Liver (tissue), 9 donors: ENCODE data around the gene CTXND1. TPM values are rescaled to one million over a fixed set of nuclear protein-coding genes. Genes with fewer than 3 reads are reported as not detected.
"Not testable (repeated sequence)": the region's sequence is repeated elsewhere in the genome, so short reads cannot be mapped to it uniquely, and the experiment has no call there.

Experiments
- DNase-seq: peaks from one replicate; pipeline ENCODE4 v3.0.0-alpha.2; 2017; ENCODE audit warnings: low spot score
- H3K27ac ChIP-seq, 2 donors: one replicate each; pipeline ENCODE4 v1.7.0; 2013; ENCODE audit warnings: inconsistent platforms in 2 of 2, low read length in 2 of 2, control low read depth in 1 of 2, low read depth in 1 of 2, mild to moderate bottlenecking in 1 of 2
- H3K27me3 ChIP-seq, 4 donors: one replicate each; pipeline versions ENCODE4 v1.6.1 to v1.7.0; 2013; ENCODE audit warnings: low read length in 3 of 4, inconsistent platforms in 1 of 4, mild to moderate bottlenecking in 1 of 4, moderate library complexity in 1 of 4; ENCODE audit not compliant: control insufficient read depth in 4 of 4, insufficient read depth in 4 of 4
- H3K36me3 ChIP-seq, 4 donors: one replicate each; pipeline versions ENCODE4 v1.6.1 to v1.7.0; 2013; ENCODE audit warnings: low read length in 3 of 4, mild to moderate bottlenecking in 3 of 4, low read depth in 1 of 4, moderate library complexity in 1 of 4; ENCODE audit not compliant: control insufficient read depth in 4 of 4, insufficient read depth in 3 of 4
- H3K4me1 ChIP-seq, 4 donors: one replicate each; pipeline versions ENCODE4 v1.6.1 to v1.7.0; 2013; ENCODE audit warnings: low read length in 3 of 4, mild to moderate bottlenecking in 3 of 4, moderate library complexity in 1 of 4; ENCODE audit not compliant: control insufficient read depth in 4 of 4, insufficient read depth in 4 of 4
- H3K4me3 ChIP-seq, 3 donors: one replicate each; pipeline versions ENCODE4 v1.6.1 to v1.7.0; 2013; ENCODE audit warnings: low read length in 3 of 3, control low read depth in 1 of 3, low read depth in 1 of 3, mild to moderate bottlenecking in 1 of 3
- H3K9ac ChIP-seq, 2 donors: one replicate each; pipeline ENCODE4 v1.7.0; 2013; ENCODE audit warnings: low read length in 2 of 2, mild to moderate bottlenecking in 2 of 2, moderate library complexity in 2 of 2, control low read depth in 1 of 2, low read depth in 1 of 2
- H3K9me3 ChIP-seq, 4 donors: one replicate each; pipeline versions ENCODE4 v1.6.1 to v1.7.0; 2013; ENCODE audit warnings: low read length in 3 of 4; ENCODE audit not compliant: control insufficient read depth in 4 of 4
- EGR1 ChIP-seq, 2 donors: IDR thresholded peaks; 2 replicates each; pipeline ENCODE4 v1.6.1; 2016 to 2018; ENCODE audit warnings: antibody characterized with exemption in 2 of 2, low read depth in 2 of 2
- FOXA1 ChIP-seq: IDR thresholded peaks from 2 replicates; pipeline ENCODE4 v1.6.1; 2016; ENCODE audit warnings: antibody characterized with exemption
- FOXA2 ChIP-seq: IDR thresholded peaks from 2 replicates; pipeline ENCODE4 v1.6.1; 2016; ENCODE audit warnings: antibody characterized with exemption
- GABPA ChIP-seq, 2 donors: IDR thresholded peaks in 1 of 2; conservative IDR thresholded peaks in 1 of 2; 2 replicates each; pipeline ENCODE4 v1.6.1; 2016; ENCODE audit warnings: antibody characterized with exemption in 2 of 2, mild to moderate bottlenecking in 1 of 2, moderate library complexity in 1 of 2
- HNF4A ChIP-seq, 2 donors: conservative IDR thresholded peaks; 2 replicates each; pipeline ENCODE4 v1.6.1; 2016; ENCODE audit warnings: antibody characterized with exemption in 2 of 2, mild to moderate bottlenecking in 2 of 2
- HNF4G ChIP-seq: IDR thresholded peaks from 2 replicates; pipeline ENCODE4 v1.6.1; 2016; ENCODE audit warnings: antibody characterized with exemption
- JUND ChIP-seq, 2 donors: IDR thresholded peaks; 2 replicates each; pipeline ENCODE4 v1.6.1; 2016; ENCODE audit warnings: antibody characterized with exemption in 2 of 2
- RXRA ChIP-seq, 2 donors: IDR thresholded peaks; 2 replicates each; pipeline ENCODE4 v1.6.1; 2017 to 2018; ENCODE audit warnings: antibody characterized with exemption in 2 of 2, mild to moderate bottlenecking in 1 of 2
- TAF1 ChIP-seq: conservative IDR thresholded peaks from 2 replicates; pipeline ENCODE4 v1.6.1; 2016; ENCODE audit warnings: antibody characterized with exemption, mild to moderate bottlenecking
- WGBS: extraction: QIAGEN DNeasy Blood & Tissue Kit; methylation state at CpG from one replicate; pipeline ENCODE4 v1.1.7; 2013; 5-methylcytosine and 5-hydroxymethylcytosine counted together
- polyA plus RNA-seq, 2 donors: library from polyadenylated mRNA; stranded (reverse) in 1 of 2; unstranded in 1 of 2; fragments of 200-250 nt in 1 of 2; fragments of >200 nt in 1 of 2; fragmentation: Nextera tagmentation in 1 of 2; extraction: Ambion mirVana in 1 of 2; gene quantifications; one replicate each; pipeline versions ENCODE4 v1.2.1 to v1.2.3, GENCODE V29; 2013 to 2015
- total RNA-seq, 2 donors: library from RNA; depleted of rRNA; stranded (reverse); fragments of >200 nt; gene quantifications; one replicate each; pipeline ENCODE4 v1.2.3, GENCODE V29; 2014
- TF ChIP-seq, protein P1 (sequence below): IDR thresholded peaks from 2 replicates; pipeline ENCODE4 v1.6.1; 2016; ENCODE audit warnings: antibody characterized with exemption
- TF ChIP-seq, protein P2 (sequence below): IDR thresholded peaks from 2 replicates; pipeline ENCODE4 v1.6.1; 2016; ENCODE audit warnings: antibody characterized with exemption
- TF ChIP-seq, protein P3 (sequence below): fragments of 150-350 bp; IDR thresholded peaks from 2 replicates; pipeline ENCODE4 v1.5.1; 2017; ENCODE audit warnings: improper control_type of control experiment, low read depth, low read length; ENCODE audit not compliant: missing input control
- TF ChIP-seq, protein P4 (sequence below): IDR thresholded peaks from 2 replicates; pipeline ENCODE4 v1.6.1; 2016; ENCODE audit warnings: antibody characterized with exemption
- TF ChIP-seq, protein P5 (sequence below): IDR thresholded peaks from 2 replicates; pipeline ENCODE4 v1.6.1; 2016; ENCODE audit warnings: antibody characterized with exemption, mild to moderate bottlenecking
- donor health status: healthy.
- donor health status: healthy.
- donor health status: healthy.
- donor health status: healthy.
- donor health status: healthy.

CTXND1 gene
- total and polyA plus RNA-seq, 4 donors = 2.9 to 4.1 (median 3.1) TPM

DNA sequence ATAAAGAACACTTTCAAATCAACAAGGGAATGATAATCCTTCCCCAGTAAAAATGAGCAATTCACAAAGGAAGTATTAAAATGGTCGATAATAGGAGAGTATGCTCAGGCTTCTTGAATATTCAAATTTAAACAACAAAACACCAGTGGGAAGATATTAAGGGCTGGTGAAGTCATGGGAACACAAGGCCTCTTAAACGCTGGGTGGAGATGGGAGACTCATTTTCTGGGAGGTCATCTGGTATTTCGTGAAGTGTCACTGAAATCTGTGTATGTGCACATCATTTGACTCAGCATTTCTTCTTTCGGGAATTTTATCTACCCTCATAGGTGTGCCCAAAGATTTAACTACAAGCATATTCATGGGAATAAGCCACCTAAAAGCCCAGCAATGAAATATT, 40.1 kb upstream of the CTXND1 start:
- H3K4me1 ChIP-seq = no peaks in the 10 kb centered on the region
- no peak overlapping the region for H3K27ac ChIP-seq
- H3K9me3 ChIP-seq = peaks cover 0 to 3% (median 0%) of the 10 kb centered on the region in 4 donors
- H3K27me3 ChIP-seq = no peaks in the 10 kb centered on the region
- no peak for DNase-seq
- no peak overlapping the region for H3K9ac ChIP-seq
- 60% methylated on average over 4 of the region's 4 CpGs for WGBS
- no peaks in the 10 kb centered on the region for H3K36me3 ChIP-seq
- TF ChIP-seq, protein P1, sequence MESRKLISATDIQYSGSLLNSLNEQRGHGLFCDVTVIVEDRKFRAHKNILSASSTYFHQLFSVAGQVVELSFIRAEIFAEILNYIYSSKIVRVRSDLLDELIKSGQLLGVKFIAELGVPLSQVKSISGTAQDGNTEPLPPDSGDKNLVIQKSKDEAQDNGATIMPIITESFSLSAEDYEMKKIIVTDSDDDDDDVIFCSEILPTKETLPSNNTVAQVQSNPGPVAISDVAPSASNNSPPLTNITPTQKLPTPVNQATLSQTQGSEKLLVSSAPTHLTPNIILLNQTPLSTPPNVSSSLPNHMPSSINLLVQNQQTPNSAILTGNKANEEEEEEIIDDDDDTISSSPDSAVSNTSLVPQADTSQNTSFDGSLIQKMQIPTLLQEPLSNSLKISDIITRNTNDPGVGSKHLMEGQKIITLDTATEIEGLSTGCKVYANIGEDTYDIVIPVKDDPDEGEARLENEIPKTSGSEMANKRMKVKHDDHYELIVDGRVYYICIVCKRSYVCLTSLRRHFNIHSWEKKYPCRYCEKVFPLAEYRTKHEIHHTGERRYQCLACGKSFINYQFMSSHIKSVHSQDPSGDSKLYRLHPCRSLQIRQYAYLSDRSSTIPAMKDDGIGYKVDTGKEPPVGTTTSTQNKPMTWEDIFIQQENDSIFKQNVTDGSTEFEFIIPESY = no peak
- no peak for TF ChIP-seq HNF4A (conservative IDR thresholded peaks at IDR 0.05)
- H3K4me3 ChIP-seq = no peak overlapping the region

DNA sequence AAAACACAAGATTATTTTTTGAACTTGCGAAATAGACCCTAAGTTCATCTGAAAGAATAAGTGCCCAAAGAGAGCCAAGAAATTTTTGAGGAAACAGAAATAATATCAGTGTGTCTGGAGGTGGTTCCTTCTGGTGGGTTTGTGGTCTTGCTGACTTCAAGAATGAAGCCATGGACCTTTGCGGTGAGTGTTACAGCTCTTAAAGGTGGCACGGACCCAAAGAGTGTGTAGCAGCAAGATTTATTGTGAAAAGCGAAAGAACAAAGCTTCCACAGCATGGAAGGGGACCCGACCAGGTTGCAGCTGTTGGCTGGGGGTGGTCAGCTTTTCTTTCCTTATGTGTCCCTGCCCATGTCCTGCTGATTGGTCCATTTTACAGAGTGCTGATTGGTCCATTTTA, 38.9 kb upstream of the CTXND1 start:
- not testable (repeated sequence) for H3K27me3 ChIP-seq, H3K9me3 ChIP-seq, H3K36me3 ChIP-seq, H3K4me1 ChIP-seq, H3K27ac ChIP-seq, H3K9ac ChIP-seq, DNase-seq, H3K4me3 ChIP-seq
- 85% methylated on average over 5 of the region's 5 CpGs for WGBS

DNA sequence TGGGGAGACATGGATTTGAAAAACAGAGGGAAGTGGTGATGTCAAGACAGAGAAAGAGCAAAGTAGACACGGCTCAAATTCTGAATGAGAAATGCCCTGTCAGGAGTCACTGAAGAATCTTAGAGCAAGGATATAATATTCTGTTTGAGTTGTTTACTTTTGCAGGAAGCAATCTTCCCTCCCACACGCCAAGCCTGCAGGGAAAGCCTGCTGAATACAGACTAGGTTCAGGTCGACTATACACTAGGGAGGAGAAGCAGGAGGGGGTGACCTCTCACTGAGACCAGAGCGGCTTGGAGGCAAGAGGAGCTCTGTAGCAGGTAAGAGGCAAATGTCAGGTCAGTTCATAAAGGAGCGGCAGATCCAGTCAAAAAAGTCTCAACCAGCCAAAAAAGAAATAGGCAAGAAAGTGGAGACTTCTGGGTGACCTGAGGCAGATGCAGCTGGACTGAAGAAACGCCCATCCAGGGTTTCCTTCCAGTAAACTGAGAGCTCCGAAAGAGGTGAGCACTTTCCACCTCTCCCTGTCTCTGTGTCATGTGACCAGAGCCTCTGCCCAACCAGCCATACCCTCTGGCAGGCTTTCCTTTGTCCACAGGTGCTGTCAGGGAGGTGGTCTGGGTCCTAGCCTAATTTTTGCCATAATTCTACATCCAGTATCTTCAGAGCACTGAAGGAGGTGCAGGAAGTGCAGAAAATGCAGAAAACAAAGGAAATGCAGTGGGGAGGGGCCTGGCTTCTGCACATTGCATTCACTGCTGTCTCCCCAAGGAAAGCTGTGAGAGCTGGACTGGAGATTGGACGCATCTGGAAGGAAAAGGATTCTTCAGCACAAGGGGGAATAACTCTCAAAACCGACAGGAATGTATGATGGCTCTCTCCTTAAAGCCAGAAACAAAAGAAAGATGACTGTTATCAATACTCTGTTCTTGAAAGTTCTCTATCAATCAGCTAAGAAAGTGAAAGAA, 37.8 kb upstream of the CTXND1 start:
- 54% methylated on average over 9 of the region's 9 CpGs for WGBS
- H3K9me3 ChIP-seq = no peaks in the 10 kb centered on the region
- no peak for DNase-seq
- H3K36me3 ChIP-seq = no peaks in the 10 kb centered on the region
- no peak overlapping the region for H3K9ac ChIP-seq
- TF ChIP-seq JUND (IDR thresholded peaks at IDR 0.05) = no peak
- TF ChIP-seq FOXA2 = no peak
- TF ChIP-seq, protein P2, sequence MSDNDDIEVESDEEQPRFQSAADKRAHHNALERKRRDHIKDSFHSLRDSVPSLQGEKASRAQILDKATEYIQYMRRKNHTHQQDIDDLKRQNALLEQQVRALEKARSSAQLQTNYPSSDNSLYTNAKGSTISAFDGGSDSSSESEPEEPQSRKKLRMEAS = no peak
- TF ChIP-seq, protein P3, sequence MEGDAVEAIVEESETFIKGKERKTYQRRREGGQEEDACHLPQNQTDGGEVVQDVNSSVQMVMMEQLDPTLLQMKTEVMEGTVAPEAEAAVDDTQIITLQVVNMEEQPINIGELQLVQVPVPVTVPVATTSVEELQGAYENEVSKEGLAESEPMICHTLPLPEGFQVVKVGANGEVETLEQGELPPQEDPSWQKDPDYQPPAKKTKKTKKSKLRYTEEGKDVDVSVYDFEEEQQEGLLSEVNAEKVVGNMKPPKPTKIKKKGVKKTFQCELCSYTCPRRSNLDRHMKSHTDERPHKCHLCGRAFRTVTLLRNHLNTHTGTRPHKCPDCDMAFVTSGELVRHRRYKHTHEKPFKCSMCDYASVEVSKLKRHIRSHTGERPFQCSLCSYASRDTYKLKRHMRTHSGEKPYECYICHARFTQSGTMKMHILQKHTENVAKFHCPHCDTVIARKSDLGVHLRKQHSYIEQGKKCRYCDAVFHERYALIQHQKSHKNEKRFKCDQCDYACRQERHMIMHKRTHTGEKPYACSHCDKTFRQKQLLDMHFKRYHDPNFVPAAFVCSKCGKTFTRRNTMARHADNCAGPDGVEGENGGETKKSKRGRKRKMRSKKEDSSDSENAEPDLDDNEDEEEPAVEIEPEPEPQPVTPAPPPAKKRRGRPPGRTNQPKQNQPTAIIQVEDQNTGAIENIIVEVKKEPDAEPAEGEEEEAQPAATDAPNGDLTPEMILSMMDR = no peak
- TF ChIP-seq FOXA1 = no peak
- TF ChIP-seq, protein P1 = no peak
- TF ChIP-seq EGR1 (IDR thresholded peaks at IDR 0.05; ENCODE audit: low read depth in 2 of 2) = no peak
- TF ChIP-seq, protein P4, sequence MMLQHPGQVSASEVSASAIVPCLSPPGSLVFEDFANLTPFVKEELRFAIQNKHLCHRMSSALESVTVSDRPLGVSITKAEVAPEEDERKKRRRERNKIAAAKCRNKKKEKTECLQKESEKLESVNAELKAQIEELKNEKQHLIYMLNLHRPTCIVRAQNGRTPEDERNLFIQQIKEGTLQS = no peak
- TF ChIP-seq HNF4A (conservative IDR thresholded peaks at IDR 0.05) = no peak
- no peak for TF ChIP-seq TAF1
- TF ChIP-seq HNF4G = no peak
- TF ChIP-seq RXRA (IDR thresholded peaks at IDR 0.05) = no peak
- TF ChIP-seq, protein P5, sequence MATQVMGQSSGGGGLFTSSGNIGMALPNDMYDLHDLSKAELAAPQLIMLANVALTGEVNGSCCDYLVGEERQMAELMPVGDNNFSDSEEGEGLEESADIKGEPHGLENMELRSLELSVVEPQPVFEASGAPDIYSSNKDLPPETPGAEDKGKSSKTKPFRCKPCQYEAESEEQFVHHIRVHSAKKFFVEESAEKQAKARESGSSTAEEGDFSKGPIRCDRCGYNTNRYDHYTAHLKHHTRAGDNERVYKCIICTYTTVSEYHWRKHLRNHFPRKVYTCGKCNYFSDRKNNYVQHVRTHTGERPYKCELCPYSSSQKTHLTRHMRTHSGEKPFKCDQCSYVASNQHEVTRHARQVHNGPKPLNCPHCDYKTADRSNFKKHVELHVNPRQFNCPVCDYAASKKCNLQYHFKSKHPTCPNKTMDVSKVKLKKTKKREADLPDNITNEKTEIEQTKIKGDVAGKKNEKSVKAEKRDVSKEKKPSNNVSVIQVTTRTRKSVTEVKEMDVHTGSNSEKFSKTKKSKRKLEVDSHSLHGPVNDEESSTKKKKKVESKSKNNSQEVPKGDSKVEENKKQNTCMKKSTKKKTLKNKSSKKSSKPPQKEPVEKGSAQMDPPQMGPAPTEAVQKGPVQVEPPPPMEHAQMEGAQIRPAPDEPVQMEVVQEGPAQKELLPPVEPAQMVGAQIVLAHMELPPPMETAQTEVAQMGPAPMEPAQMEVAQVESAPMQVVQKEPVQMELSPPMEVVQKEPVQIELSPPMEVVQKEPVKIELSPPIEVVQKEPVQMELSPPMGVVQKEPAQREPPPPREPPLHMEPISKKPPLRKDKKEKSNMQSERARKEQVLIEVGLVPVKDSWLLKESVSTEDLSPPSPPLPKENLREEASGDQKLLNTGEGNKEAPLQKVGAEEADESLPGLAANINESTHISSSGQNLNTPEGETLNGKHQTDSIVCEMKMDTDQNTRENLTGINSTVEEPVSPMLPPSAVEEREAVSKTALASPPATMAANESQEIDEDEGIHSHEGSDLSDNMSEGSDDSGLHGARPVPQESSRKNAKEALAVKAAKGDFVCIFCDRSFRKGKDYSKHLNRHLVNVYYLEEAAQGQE = no peak
- no peak for TF ChIP-seq GABPA (IDR thresholded peaks at IDR 0.05 in 1 of 2, conservative IDR thresholded peaks at IDR 0.05 in 1 of 2)
- no peaks in the 10 kb centered on the region for H3K4me1 ChIP-seq
- no peak overlapping the region for H3K27ac ChIP-seq
- no peaks in the 10 kb centered on the region for H3K27me3 ChIP-seq
- H3K4me3 ChIP-seq = no peak overlapping the region
